ENCODE measurements around the gene MAP3K3.

MAP3K3 gene

DNA sequence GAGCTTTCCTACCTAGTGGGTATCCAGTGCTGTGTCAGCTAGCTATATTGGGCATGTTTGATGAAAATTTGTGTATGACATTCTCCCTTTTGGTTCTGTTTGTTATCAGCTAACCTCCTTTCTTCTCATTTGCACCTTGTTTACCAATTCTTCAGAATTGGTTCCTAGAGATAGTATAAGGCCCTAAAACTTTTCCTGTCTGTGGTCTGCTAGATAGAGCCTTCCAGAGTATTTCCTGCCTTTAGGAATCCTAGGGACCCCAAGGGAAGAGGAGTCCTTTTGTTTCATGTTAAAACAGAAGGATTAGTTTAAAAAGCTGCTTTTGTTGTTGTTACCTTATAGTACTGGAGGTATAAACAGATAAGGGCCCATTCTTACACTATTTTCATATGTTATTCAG, 11.5 kb downstream of the MAP3K3 start:
- no peak for TF ChIP-seq CTCF (IDR thresholded peaks at IDR 0.05; ENCODE audit: low read depth, low read length)
- DNase-seq (ENCODE audit: extremely low read depth, low read depth) = no peak

DNA sequence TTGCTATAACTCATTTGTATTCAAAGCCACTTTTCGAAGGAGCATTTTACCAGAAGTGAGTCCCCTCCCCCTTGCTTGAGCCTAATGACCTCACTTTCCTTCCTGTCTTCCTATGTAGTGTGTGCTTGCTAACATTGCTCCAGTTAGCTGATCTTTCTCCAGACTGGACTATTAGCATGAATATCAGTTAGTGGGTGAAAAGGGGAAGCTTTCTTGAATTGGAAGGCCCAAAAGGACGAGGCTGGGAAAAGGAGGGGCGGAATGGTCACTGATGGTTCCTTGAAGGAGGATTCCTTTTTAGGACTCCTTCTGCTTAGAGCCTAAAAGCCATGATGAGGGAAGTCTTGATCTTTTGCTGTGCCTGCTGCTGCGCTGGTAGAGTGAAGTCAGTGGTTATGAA, 11.9 kb downstream of the MAP3K3 start:
- DNase-seq (ENCODE audit: extremely low read depth, low read depth) = no peak
- TF ChIP-seq CTCF (IDR thresholded peaks at IDR 0.05; ENCODE audit: low read depth, low read length) = no peak

DNA sequence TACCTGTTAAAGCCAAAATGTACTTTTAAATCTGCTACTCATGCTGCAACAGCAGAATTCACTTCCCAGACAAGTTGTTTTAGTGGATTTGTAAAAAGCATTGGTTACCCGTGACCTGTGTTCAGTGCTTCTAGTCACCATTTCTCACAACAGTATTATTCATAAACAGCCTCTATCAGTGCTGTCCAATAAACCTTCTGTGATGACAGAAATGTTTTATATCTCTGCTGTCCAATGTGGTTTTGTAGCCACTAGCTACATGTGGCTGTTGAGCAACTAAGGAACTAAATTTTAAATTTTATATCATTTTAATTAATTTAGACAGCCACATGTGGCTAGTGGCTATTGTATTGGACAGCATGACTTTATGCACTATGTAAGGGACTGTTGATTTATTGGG, 12.6 kb downstream of the MAP3K3 start:
- TF ChIP-seq CTCF (IDR thresholded peaks at IDR 0.05; ENCODE audit: low read depth, low read length) = no peak
- DNase-seq (ENCODE audit: extremely low read depth, low read depth) = no peak

- DNase-seq (ENCODE audit: extremely low read depth, low read depth) = no peak
- TF ChIP-seq CTCF (IDR thresholded peaks at IDR 0.05; ENCODE audit: low read depth, low read length) = no peak
Measured at GRCh38 chr17:63635290-63635689, 13.1 kb downstream of the MAP3K3 start.

DNA sequence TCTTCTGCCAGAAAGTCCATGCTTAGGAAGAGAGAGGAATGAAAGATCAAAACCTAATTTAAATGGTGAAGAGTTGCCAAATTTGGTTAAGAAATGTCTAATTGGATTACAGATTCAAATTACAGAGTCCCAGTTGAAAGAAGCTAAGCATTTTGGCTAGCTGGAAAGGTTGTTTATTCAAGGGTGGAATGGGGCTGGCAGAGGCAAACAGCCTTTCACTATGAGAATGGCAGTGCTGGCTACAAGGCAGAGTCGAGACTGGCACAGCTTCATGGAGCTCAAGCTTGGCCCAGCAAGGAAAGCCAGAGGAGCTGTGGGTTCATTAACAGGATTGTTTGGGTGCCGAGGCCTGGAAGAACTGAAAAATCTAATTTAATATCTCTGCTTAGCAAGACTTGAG, 13.6 kb downstream of the MAP3K3 start:
- no peak for DNase-seq (ENCODE audit: extremely low read depth, low read depth)
- TF ChIP-seq CTCF (IDR thresholded peaks at IDR 0.05; ENCODE audit: low read depth, low read length) = no peak

GRCh38 chr17:63639125-63639524, 16.9 kb downstream of the MAP3K3 start:
- TF ChIP-seq CTCF (IDR thresholded peaks at IDR 0.05; ENCODE audit: low read depth, low read length) = no peak
- DNase-seq (ENCODE audit: extremely low read depth, low read depth) = no peak

DNA sequence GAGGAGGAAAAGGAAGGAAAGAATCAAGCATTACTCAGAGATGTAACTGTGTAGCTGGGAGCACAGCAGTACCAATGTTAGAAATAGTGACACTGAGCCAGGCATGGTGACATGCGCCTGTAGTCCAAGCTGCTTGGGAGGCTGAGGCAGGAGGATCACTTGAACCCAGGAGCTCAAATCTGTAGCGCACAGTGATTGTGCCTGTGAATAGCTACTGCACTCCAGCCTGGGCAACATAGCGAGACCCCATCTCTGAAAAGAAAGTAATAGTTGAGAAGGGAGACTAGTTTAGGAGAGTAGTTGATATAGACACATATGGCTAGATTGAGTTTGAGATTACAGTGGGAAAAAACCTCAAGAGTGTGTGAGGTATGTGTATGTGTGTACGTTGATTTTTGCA, 17.8 kb downstream of the MAP3K3 start:
- DNase-seq (ENCODE audit: extremely low read depth, low read depth) = no peak
- TF ChIP-seq CTCF (IDR thresholded peaks at IDR 0.05; ENCODE audit: low read depth, low read length) = no peak
